IMR-90 (cell line): ENCODE measurements around the gene RBFOX2. TPM values are rescaled to one million over a fixed set of nuclear protein-coding genes. Genes with fewer than 3 reads are reported as not detected.

Experiments used
- ATAC-seq: fragments of 200-7000 bp; cut with Tn5 transposase; 2 replicates; pipeline ENCODE4 v1.9.1; 2020; ENCODE audit warnings: low read depth, mild to moderate bottlenecking, moderate library complexity
- BruUV-seq: library from RNA; stranded (reverse); fragments of 400-500 nt; replicated peaks from 2 replicates; lab custom pipeline; 2021; lab: Mats Ljungman, UMichigan
- CTCF ChIA-PET: fragments of 300-600 bp; formaldehyde crosslinking; extraction: SDS; loops from one replicate; lab custom pipeline; 2021; ENCODE audit warnings: antibody characterized with exemption; lab: Yijun Ruan, JAX
- POLR2A ChIA-PET: fragments of 300-600 bp; sonication (Branson Sonifier 250); formaldehyde crosslinking; loops from one replicate; lab custom pipeline; 2022; ENCODE audit warnings: antibody characterized with exemption; ENCODE audit not compliant: unreplicated experiment; lab: Charles Lee
- DNase-seq: peaks from one replicate; pipeline ENCODE4 v3.0.0; 2013
- H2AFZ ChIP-seq: replicated peaks from 2 replicates; pipeline ENCODE3; 2013; ENCODE audit warnings: low read length, mild to moderate bottlenecking; ENCODE audit not compliant: poor library complexity
- H2AK5ac ChIP-seq: 2 replicates; pipeline ENCODE4 v1.6.1; 2013; ENCODE audit warnings: low read depth, low read length, inconsistent platforms
- H2AK9ac ChIP-seq: replicated peaks from 2 replicates; pipeline ENCODE3; 2013; ENCODE audit warnings: mild to moderate bottlenecking, low read depth, low read length, moderate library complexity; ENCODE audit not compliant: poor library complexity
- H2BK120ac ChIP-seq: 2 replicates; pipeline ENCODE4 v1.6.1; 2013; ENCODE audit warnings: low read depth, low read length, inconsistent platforms
- H2BK15ac ChIP-seq: 3 replicates; pipeline ENCODE4 v1.6.1; 2013; ENCODE audit warnings: low read depth, low read length, inconsistent platforms
- H2BK20ac ChIP-seq: 2 replicates; pipeline ENCODE4 v1.6.1; 2013; ENCODE audit warnings: low read depth, mild to moderate bottlenecking, inconsistent platforms, low read length, moderate library complexity
- H2BK5ac ChIP-seq: 2 replicates; pipeline ENCODE4 v1.6.1; 2013; ENCODE audit warnings: mild to moderate bottlenecking, low read depth, low read length, inconsistent platforms; ENCODE audit not compliant: poor library complexity, severe bottlenecking
- H3K14ac ChIP-seq: replicated peaks from 2 replicates; pipeline ENCODE4 v1.6.1; 2013; ENCODE audit warnings: low read depth, low read length, inconsistent platforms
- H3K18ac ChIP-seq: 2 replicates; pipeline ENCODE4 v1.6.1; 2013; ENCODE audit warnings: low read depth, low read length, control low read depth
- H3K23ac ChIP-seq: 2 replicates; pipeline ENCODE4 v1.6.1; 2013; ENCODE audit warnings: low read depth, low read length, inconsistent platforms
- H3K27ac ChIP-seq: 2 replicates; pipeline ENCODE4 v1.5.1; 2013; ENCODE audit warnings: mild to moderate bottlenecking, control low read depth, low read length; ENCODE audit not compliant: insufficient read depth
- H3K27me3 ChIP-seq: 2 replicates; pipeline ENCODE4 v1.6.1; 2013; ENCODE audit warnings: low read length; ENCODE audit not compliant: control insufficient read depth, insufficient read depth
- H3K36me3 ChIP-seq: 2 replicates; pipeline ENCODE4 v1.6.1; 2013; ENCODE audit warnings: low read length, mixed read lengths; ENCODE audit not compliant: control insufficient read depth, insufficient read depth
- H3K4ac ChIP-seq: 2 replicates; pipeline ENCODE4 v1.6.1; 2013; ENCODE audit warnings: low read depth, low read length, inconsistent platforms
- H3K4me1 ChIP-seq: 2 replicates; pipeline ENCODE4 v1.6.1; 2013; ENCODE audit warnings: low read length, mixed read lengths; ENCODE audit not compliant: control insufficient read depth, insufficient read depth
- H3K4me2 ChIP-seq: 2 replicates; pipeline ENCODE4 v1.6.1; 2013; ENCODE audit warnings: low read depth, mild to moderate bottlenecking, control low read depth, low read length, moderate library complexity
- H3K4me3 ChIP-seq: 2 replicates; pipeline ENCODE4 v1.5.1; 2013; ENCODE audit warnings: low read depth, mild to moderate bottlenecking, control low read depth, low read length, moderate library complexity; ENCODE audit not compliant: insufficient read depth
- H3K56ac ChIP-seq: 2 replicates; pipeline ENCODE4 v1.6.1; 2013; ENCODE audit warnings: low read length, inconsistent platforms; ENCODE audit not compliant: insufficient read depth; ENCODE audit errors: extremely low read depth
- H3K79me1 ChIP-seq, 2 experiments: 2 replicates each; pipeline ENCODE4 v1.6.1; 2013; ENCODE audit warnings: low read length in 2 of 2, inconsistent platforms in 1 of 2, low read depth in 1 of 2
- H3K9ac ChIP-seq: 2 replicates; pipeline ENCODE4 v1.6.1; 2013; ENCODE audit warnings: low read depth, low read length, control low read depth
- H3K9me1 ChIP-seq: 2 replicates; pipeline ENCODE4 v1.6.1; 2013; ENCODE audit warnings: low read length, inconsistent platforms; ENCODE audit not compliant: insufficient read depth
- H3K9me3 ChIP-seq: 2 replicates; pipeline ENCODE4 v1.6.1; 2013; ENCODE audit warnings: low read length; ENCODE audit not compliant: control insufficient read depth, insufficient read depth
- H4K20me1 ChIP-seq: 2 replicates; pipeline ENCODE4 v1.6.1; 2013; ENCODE audit warnings: low read length, inconsistent platforms; ENCODE audit not compliant: insufficient read depth
- H4K5ac ChIP-seq: 2 replicates; pipeline ENCODE4 v1.6.1; 2013; ENCODE audit warnings: mild to moderate bottlenecking, low read depth, low read length, control low read depth
- H4K8ac ChIP-seq, 2 experiments: 2 replicates each; pipeline ENCODE4 v1.6.1; 2013; ENCODE audit warnings: low read depth in 2 of 2, low read length in 2 of 2, control low read depth in 1 of 2, inconsistent platforms in 1 of 2
- H4K91ac ChIP-seq: 2 replicates; pipeline ENCODE4 v1.6.1; 2013; ENCODE audit warnings: low read depth, low read length, inconsistent platforms; ENCODE audit not compliant: insufficient read depth
- FOS ChIP-seq: fragments of 150-350 bp; IDR thresholded peaks from 2 replicates; pipeline ENCODE4 v1.6.1; 2016; ENCODE audit warnings: low read depth, low read length
- MAFK ChIP-seq: IDR thresholded peaks from 2 replicates; pipeline ENCODE4 v1.6.1; 2012; ENCODE audit warnings: low read depth, low read length, improper control_type of control experiment
- RAD21 ChIP-seq: IDR thresholded peaks from 2 replicates; pipeline ENCODE4 v1.6.1; 2012; ENCODE audit warnings: low read length, improper control_type of control experiment
- WGBS, 2 experiments: methylation state at CpG; one replicate each; pipeline versions ENCODE4 v1.1.5 to v1.1.7; 2013; ENCODE audit warnings: missing lambda C conversion rate in 2 of 2; ENCODE audit not compliant: insufficient read length in 1 of 2; ENCODE audit errors: extremely low coverage in 2 of 2; 5-methylcytosine and 5-hydroxymethylcytosine counted together
- dilution Hi-C: fragments of 300-500 bp; cut with HindIII; formaldehyde crosslinking; loops from one replicate; pipeline ENCODE4 v1.14.3; 2018; ENCODE audit warnings: low sequenced_read_pairs; ENCODE audit not compliant: unreplicated experiment
- in situ Hi-C: fragments of 300-500 bp; cut with MboI; formaldehyde crosslinking; loops from 3 replicates; pipeline ENCODE4 v1.14.3; 2019; ENCODE audit warnings: low sequenced_read_pairs, inconsistent platforms, mixed read lengths
- intact Hi-C: fragments of 100-400 bp; cut with micrococcal nuclease; formaldehyde crosslinking; loops from 2 replicates; pipeline ENCODE4 v1.10.0; 2022
- polyA plus RNA-seq, 3 experiments: library from polyadenylated mRNA; depleted of rRNA; stranded (reverse); fragments of >200 nt; gene quantifications; 2 replicates each; pipeline ENCODE4 v1.2.3, GENCODE V29; 2012; ENCODE audit warnings: low replicate concordance in 1 of 3
- total RNA-seq: library from RNA; depleted of rRNA; stranded (reverse); fragments of >200 nt; gene quantifications from 2 replicates; pipeline ENCODE4 v1.2.3, GENCODE V29; 2012
- TF ChIP-seq, protein P1 (sequence below): conservative IDR thresholded peaks from 2 replicates; pipeline ENCODE4 v1.5.1; 2012; ENCODE audit warnings: mild to moderate bottlenecking, low read depth, low read length, improper control_type of control experiment

RBFOX2 gene
- total and polyA plus RNA-seq, 2 of the 4 experiments (the other 2 are of a cell fraction) = 146 to 178 TPM

DNA sequence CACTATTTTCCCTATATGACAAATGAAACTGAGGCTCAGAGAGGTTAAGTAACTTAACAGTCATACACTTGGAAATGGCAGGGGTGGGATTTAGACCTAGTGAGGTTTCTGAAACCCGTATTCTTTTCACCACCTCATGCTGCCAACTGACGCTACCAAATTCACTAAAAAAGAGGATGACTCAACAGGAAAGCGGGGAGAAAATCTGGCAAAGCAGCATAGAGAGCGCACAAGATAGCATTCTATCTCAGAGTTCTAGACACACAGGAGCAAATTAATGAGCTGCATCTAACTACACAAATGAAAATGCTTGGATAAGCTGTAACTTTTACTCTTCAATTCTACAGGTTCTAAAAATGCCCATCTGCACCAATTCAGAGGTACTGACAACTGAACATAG lies 136.4 kb downstream of the RBFOX2 start:
- Histone ChIP-seq H3K23ac (no peak overlapping the region), H3K9me1 (peaks cover 28% of the 10 kb centered on the region), H3K4me1 (peaks cover 24% of the 10 kb centered on the region), H3K9me3 (no peaks in the 10 kb centered on the region), H3K14ac (no peak overlapping the region), H2BK5ac (no peak overlapping the region), H3K27me3 (no peaks in the 10 kb centered on the region), H4K91ac (no peak overlapping the region), H4K5ac (no peak overlapping the region), H3K4ac (no peak overlapping the region), H3K4me2 (no peak overlapping the region; the same call in 1 of the 2 replicates), H4K8ac (no peak overlapping the region), H2BK15ac (no peak overlapping the region), H2AK5ac (no peak overlapping the region), H3K36me3 (no peaks in the 10 kb centered on the region), H4K20me1 (peaks cover 62% of the 10 kb centered on the region), H3K18ac (no peak overlapping the region), H2AFZ (no peak overlapping the region), H2BK20ac (no peak overlapping the region), H3K4me3 (no peak overlapping the region), H2BK120ac (no peak overlapping the region), H3K79me1 (peaks cover 55 to 90% of the 10 kb centered on the region in 2 experiments), H2AK9ac (no peak overlapping the region), H3K9ac (no peak overlapping the region), H3K56ac (no peak overlapping the region), H3K27ac (no peak overlapping the region)
- no TSS peak for BruUV-seq
- dilution Hi-C loops = no loop called here
- intact Hi-C loops = loop anchor here (5.0 kb wide), 1 partner anchor 40 kb away; no protein-coding TSS in a partner anchor
- peak; percentile 9; the same call in 1 of the 2 replicates for ATAC-seq
- 50% methylated on average over 2 of the region's 4 CpGs; no CpG with 5 or more reads in 1 of the 2 experiments for WGBS, 2 experiments
- ChIA-PET CTCF (interaction anchor here (1.4 kb wide), 1 partner anchor 19 kb away, joined by 4 read pairs; no protein-coding TSS in a partner anchor), POLR2A (no interaction called here)
- no peak for TF ChIP-seq RAD21
- 0 out of 2 replicates have a peak, but pooled peaks have one; percentile 22 for TF ChIP-seq FOS
- 0 out of 2 replicates have a peak, but pooled peaks have one; percentile 18 for TF ChIP-seq MAFK
- TF ChIP-seq, protein P1, sequence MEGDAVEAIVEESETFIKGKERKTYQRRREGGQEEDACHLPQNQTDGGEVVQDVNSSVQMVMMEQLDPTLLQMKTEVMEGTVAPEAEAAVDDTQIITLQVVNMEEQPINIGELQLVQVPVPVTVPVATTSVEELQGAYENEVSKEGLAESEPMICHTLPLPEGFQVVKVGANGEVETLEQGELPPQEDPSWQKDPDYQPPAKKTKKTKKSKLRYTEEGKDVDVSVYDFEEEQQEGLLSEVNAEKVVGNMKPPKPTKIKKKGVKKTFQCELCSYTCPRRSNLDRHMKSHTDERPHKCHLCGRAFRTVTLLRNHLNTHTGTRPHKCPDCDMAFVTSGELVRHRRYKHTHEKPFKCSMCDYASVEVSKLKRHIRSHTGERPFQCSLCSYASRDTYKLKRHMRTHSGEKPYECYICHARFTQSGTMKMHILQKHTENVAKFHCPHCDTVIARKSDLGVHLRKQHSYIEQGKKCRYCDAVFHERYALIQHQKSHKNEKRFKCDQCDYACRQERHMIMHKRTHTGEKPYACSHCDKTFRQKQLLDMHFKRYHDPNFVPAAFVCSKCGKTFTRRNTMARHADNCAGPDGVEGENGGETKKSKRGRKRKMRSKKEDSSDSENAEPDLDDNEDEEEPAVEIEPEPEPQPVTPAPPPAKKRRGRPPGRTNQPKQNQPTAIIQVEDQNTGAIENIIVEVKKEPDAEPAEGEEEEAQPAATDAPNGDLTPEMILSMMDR = no peak
- in situ Hi-C loops = no loop called here
- DNase-seq = peak; percentile 75
